Astrocyte of the cerebellum (primary cell): Measurements from ENCODE around the gene DNAAF2.

Experiments used
- DNase-seq: peaks from one replicate; pipeline ENCODE4 v3.0.0-alpha.2; 2011; ENCODE audit warnings: low read depth
- H3K4me3 ChIP-seq: 2 replicates; pipeline ENCODE4 v1.5.1; 2011; ENCODE audit warnings: mild to moderate bottlenecking, low read depth, low read length, moderate library complexity
- CTCF ChIP-seq: IDR thresholded peaks from 2 replicates; pipeline ENCODE4 v1.5.1; 2012; ENCODE audit warnings: low read length, low read depth, moderate library complexity, mild to moderate bottlenecking; ENCODE audit errors: missing control alignments
- in situ Hi-C: cut with HindIII; loops from 2 replicates; pipeline ENCODE4 v1.10.0; 2017; ENCODE audit warnings: low sequenced_read_pairs

Gene DNAAF2, protein sequence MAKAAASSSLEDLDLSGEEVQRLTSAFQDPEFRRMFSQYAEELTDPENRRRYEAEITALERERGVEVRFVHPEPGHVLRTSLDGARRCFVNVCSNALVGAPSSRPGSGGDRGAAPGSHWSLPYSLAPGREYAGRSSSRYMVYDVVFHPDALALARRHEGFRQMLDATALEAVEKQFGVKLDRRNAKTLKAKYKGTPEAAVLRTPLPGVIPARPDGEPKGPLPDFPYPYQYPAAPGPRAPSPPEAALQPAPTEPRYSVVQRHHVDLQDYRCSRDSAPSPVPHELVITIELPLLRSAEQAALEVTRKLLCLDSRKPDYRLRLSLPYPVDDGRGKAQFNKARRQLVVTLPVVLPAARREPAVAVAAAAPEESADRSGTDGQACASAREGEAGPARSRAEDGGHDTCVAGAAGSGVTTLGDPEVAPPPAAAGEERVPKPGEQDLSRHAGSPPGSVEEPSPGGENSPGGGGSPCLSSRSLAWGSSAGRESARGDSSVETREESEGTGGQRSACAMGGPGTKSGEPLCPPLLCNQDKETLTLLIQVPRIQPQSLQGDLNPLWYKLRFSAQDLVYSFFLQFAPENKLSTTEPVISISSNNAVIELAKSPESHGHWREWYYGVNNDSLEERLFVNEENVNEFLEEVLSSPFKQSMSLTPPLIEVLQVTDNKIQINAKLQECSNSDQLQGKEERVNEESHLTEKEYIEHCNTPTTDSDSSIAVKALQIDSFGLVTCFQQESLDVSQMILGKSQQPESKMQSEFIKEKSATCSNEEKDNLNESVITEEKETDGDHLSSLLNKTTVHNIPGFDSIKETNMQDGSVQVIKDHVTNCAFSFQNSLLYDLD

GRCh38 chr14:49634547-49635334, at the start of gene DNAAF2:
DNAAF2 (minus strand) TSS chr14:49635244; CDS start chr14:49635149, 95 bp downstream.
- H3K4me3 ChIP-seq: peak within 1 kb of the TSS; percentile 98
- no peak for TF ChIP-seq CTCF
- DNase-seq: peak; percentile 31
- in situ Hi-C loops: no loop called here

DNA sequence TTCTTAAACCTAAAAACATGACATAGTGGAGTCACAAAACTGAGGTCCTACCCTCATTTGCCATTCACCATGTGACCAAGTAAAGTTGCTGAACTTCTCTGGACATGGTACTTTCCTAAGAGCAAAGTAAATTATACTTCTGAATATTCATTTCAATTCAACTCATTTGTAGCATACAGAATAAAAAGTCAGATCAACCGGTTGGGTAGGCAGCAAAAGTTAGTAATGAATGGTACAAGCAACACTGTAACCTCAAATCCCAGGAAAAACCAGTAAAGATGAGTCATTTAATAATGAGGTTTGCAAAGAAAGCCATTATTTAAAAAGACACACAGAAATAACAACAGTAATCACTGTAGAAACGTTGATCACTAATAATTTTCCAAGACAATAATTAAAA, 44.2 kb upstream of the DNAAF2 start:
- in situ Hi-C loops: no loop called here
- no peak for DNase-seq
- no peak overlapping the region for H3K4me3 ChIP-seq
- no peak for TF ChIP-seq CTCF

DNA sequence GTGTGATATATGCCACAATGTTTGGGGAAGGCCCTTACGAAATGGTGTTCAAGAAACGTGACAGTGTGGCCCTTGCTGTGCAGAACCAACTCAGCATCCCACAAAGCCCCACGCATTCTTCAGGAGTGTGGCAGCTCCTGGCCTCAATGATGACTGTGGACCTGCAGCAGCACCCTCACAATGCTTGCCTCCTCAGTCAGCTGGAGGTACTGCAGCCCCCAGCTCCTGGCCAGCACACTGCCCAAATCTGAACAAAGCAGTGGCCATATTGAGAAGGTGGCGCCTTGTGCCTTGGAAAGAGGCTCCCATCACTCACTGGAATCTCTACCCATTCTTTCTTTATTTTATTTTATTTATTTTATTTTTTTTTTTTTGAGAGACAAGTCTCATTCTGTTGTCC, 42.6 kb upstream of the DNAAF2 start:
- in situ Hi-C loops: no loop called here
- H3K4me3 ChIP-seq: no peak overlapping the region
- TF ChIP-seq CTCF: peak; percentile 30
- DNase-seq: no peak

DNA sequence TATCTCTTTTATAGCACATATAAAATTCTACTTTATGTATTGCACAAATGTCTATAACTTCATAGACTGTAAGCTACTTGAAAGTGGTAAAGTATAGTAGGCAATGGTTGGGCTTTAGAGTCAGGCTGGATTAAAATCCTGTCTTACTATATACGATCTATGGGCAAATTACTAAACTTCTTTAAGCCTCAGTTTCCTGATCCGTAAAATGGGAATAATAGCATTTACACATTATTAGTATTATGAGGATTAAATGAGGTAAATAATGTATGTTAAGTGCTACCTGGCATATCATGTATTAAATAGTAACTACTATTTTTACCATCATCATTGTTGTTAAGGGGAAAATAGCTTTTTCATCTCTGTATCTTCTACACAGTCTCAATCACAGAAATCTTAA, 38.5 kb upstream of the DNAAF2 start:
- H3K4me3 ChIP-seq: no peak overlapping the region
- no peak for DNase-seq
- in situ Hi-C loops: no loop called here
- TF ChIP-seq CTCF: no peak

DNA sequence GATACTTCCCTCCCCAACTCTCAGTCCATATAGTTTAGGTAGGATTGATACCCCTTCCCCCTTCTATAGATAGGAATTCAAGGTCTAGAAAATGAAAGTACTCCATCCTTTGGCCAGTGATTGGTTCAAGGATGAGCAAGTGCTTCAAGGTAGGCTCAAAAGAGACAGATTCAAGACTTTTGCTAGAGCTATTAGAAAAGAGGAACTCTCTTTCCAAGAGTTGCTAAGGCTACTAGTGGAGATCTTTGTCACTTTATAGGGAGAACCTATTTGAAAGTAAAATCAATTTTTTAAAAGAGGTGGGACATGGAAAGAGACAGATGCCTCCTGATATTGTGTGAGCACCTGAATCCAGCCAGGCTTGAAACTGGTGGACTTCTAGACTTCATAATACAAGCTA, 35.4 kb upstream of the DNAAF2 start:
- TF ChIP-seq CTCF: no peak
- H3K4me3 ChIP-seq: no peak overlapping the region
- no peak for DNase-seq
- in situ Hi-C loops: no loop called here
